Small intestine (tissue), 7 donors: ENCODE measurements around the gene TBC1D14. TPM values are rescaled to one million over a fixed set of nuclear protein-coding genes. Genes with fewer than 3 reads are reported as not detected.

Experiments used
- DNase-seq, 2 donors: peaks; one replicate each; pipeline versions ENCODE4 v3.0.0 to v3.0.0-alpha.2; 2013
- FAIRE-seq: peaks from 2 replicates; lab custom pipeline; 2012; peaks lifted over from hg19 to GRCh38; lab: Jason Lieb, UNC
- H3K27ac ChIP-seq, 3 donors: one replicate each; pipeline ENCODE4 v1.5.1; 2013; ENCODE audit warnings: low read length in 2 of 3, mild to moderate bottlenecking in 2 of 3, control low read depth in 1 of 3, inconsistent platforms in 1 of 3, low read depth in 1 of 3, moderate library complexity in 1 of 3
- H3K27me3 ChIP-seq, 3 donors: one replicate each; pipeline ENCODE4 v1.6.1; 2013; ENCODE audit warnings: low read length in 3 of 3, inconsistent platforms in 1 of 3; ENCODE audit not compliant: control insufficient read depth in 3 of 3, insufficient read depth in 3 of 3
- H3K36me3 ChIP-seq, 3 donors: one replicate each; pipeline ENCODE4 v1.6.1; 2013; ENCODE audit warnings: low read length in 3 of 3, inconsistent platforms in 1 of 3, low read depth in 1 of 3, mild to moderate bottlenecking in 1 of 3, moderate library complexity in 1 of 3; ENCODE audit not compliant: control insufficient read depth in 3 of 3, insufficient read depth in 2 of 3
- H3K4me1 ChIP-seq, 3 donors: one replicate each; pipeline ENCODE4 v1.6.1; 2013; ENCODE audit warnings: low read length in 2 of 3, inconsistent platforms in 1 of 3, low read depth in 1 of 3, mild to moderate bottlenecking in 1 of 3, moderate library complexity in 1 of 3; ENCODE audit not compliant: control insufficient read depth in 3 of 3, insufficient read depth in 2 of 3
- H3K4me3 ChIP-seq, 3 donors: one replicate each; pipeline ENCODE4 v1.5.1; 2013; ENCODE audit warnings: low read length in 3 of 3, control low read depth in 1 of 3, inconsistent platforms in 1 of 3, low read depth in 1 of 3, mild to moderate bottlenecking in 1 of 3, moderate library complexity in 1 of 3
- H3K9me3 ChIP-seq, 2 donors: one replicate each; pipeline ENCODE4 v1.6.1; 2013; ENCODE audit warnings: low read depth in 1 of 2, low read length in 1 of 2; ENCODE audit not compliant: control insufficient read depth in 2 of 2, insufficient read depth in 1 of 2
- WGBS, 3 donors: extraction: QIAGEN DNeasy Blood & Tissue Kit; methylation state at CpG; one replicate each; pipeline ENCODE4 v1.1.7; 2013; 5-methylcytosine and 5-hydroxymethylcytosine counted together
- polyA plus RNA-seq, 4 donors: library from polyadenylated mRNA; stranded (reverse) in 3 of 4; unstranded in 1 of 4; fragments of 200-250 nt in 3 of 4; fragments of 120-200 nt in 1 of 4; gene quantifications; one replicate each; pipeline versions ENCODE4 v1.2.1 to v1.2.3, GENCODE V29; 2013
- donor health status: healthy with polysubstance abuse.
- donor health status: control.
- donor health status: control.
- donor health status: Bipolar disorder and iron deficiency.
- donor health status: healthy.

The TBC1D14 gene
- polyA plus RNA-seq, 4 donors: 16.8 to 57.8 (median 25.2) TPM

DNA sequence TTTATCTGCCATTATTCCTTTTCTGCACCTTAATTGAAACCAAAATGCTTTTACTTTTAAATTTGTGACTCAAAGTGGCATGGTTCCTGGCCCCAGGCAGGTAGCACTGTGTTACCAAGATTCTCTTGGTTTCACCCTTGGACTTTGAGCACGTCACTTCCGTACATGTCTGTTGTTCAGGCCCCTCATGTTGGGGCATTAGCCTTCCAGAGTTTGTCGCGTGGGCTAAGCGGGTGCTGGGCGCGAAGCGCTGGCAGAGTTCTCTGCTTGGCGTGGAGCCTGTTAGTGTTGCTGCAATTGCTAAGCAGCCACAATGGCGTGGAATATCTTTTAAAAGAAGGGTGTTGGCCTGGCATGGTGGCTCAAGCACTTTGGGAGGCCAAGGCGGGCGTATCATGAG lies 119.6 kb downstream of the TBC1D14 start:
- H3K9me3 ChIP-seq: no peaks in the 10 kb centered on the region
- 81 to 92% (median 88%) methylated on average over 12 of the region's 12 CpGs for WGBS, 3 donors
- no peaks in the 10 kb centered on the region for H3K4me1 ChIP-seq
- H3K27ac ChIP-seq: no peak overlapping the region
- H3K27me3 ChIP-seq: no peaks in the 10 kb centered on the region
- no peak for FAIRE-seq
- no peak overlapping the region for H3K4me3 ChIP-seq
- DNase-seq: no peak
- H3K36me3 ChIP-seq: peaks cover 5 to 83% (median 21%) of the 10 kb centered on the region in 3 donors

- Histone ChIP-seq H3K4me3 (no peak overlapping the region), H3K36me3 (peaks cover 5 to 76% (median 21%) of the 10 kb centered on the region in 3 donors), H3K27me3 (no peaks in the 10 kb centered on the region), H3K9me3 (no peaks in the 10 kb centered on the region), H3K4me1 (no peaks in the 10 kb centered on the region), H3K27ac (no peak overlapping the region)
- WGBS, 3 donors: 94 to 98% (median 97%) methylated on average over 10 of the region's 10 CpGs
- FAIRE-seq: no peak
- no peak for DNase-seq
Measured at GRCh38 chr4:7029921-7030320, 120.3 kb downstream of the TBC1D14 start.

- Histone ChIP-seq H3K4me3 (no peak overlapping the region), H3K36me3 (peaks cover 5 to 67% (median 19%) of the 10 kb centered on the region in 3 donors), H3K27me3 (no peaks in the 10 kb centered on the region), H3K9me3 (no peaks in the 10 kb centered on the region), H3K27ac (no peak overlapping the region), H3K4me1 (no peaks in the 10 kb centered on the region)
- FAIRE-seq: no peak
- DNase-seq: no peak
- WGBS, 3 donors: 91 to 98% (median 95%) methylated on average over 10 of the region's 10 CpGs
Measured at GRCh38 chr4:7030856-7031255, 121.2 kb downstream of the TBC1D14 start.

- no peak overlapping the region for H3K4me3 ChIP-seq
- peaks cover 5 to 59% (median 16%) of the 10 kb centered on the region in 3 donors for H3K36me3 ChIP-seq
- H3K9me3 ChIP-seq: no peaks in the 10 kb centered on the region
- no peak overlapping the region for H3K27ac ChIP-seq
- H3K4me1 ChIP-seq: no peaks in the 10 kb centered on the region
- no peak for FAIRE-seq
- WGBS, 3 donors: 80 to 88% (median 84%) methylated on average over 35 of the region's 35 CpGs
- H3K27me3 ChIP-seq: no peaks in the 10 kb centered on the region
- no peak for DNase-seq
Measured at GRCh38 chr4:7031558-7032449, 122.2 kb downstream of the TBC1D14 start.

GRCh38 chr4:7032596-7032995 lies 123.0 kb downstream of the TBC1D14 start:
- no peak for FAIRE-seq
- 85 to 87% (median 86%) methylated on average over 8 of the region's 8 CpGs for WGBS, 3 donors
- peaks cover 5 to 52% (median 16%) of the 10 kb centered on the region in 3 donors for H3K36me3 ChIP-seq

DNA sequence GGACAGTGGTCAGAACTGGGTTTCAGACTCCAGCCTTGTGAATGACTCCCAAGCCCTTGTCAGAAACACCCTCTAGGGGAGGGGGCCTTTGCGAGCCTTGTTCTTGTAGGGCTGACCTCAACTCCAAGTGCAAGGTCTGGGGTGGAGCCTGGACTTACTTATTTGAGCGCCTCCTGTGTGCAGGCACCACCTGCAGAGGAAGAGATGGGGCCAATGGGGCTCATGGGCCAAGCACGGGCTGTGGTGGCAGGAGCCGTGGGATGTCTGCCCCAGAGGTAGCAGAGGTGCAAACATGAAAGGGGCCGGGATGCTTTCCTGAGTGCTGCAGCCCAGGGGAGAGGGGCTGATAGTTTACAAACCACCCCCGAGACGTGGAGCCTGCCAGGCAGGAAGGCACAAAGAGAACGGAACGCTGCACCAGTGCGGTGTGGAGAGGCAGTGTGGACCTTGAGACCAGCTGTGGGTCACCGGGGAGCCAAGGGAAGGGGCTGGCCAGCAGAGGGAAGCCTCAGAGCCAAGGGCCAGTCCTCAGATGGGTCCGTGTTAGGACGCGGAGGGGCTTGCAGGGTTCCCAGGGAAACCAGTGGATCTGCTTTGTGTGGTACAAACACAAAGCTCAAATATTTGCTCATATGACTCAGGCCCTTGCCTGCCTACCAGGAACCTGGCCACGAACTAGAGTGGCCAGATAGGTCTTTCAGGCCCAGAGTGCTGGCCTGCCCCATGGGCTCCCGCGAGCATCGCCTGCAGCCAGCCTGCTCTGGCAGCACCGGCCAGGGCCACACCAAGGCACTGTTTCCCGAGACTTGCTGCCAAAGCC lies 124.8 kb downstream of the TBC1D14 start:
- WGBS, 3 donors: 68 to 73% (median 71%) methylated on average over 20 of the region's 20 CpGs
- peaks cover 3 to 40% (median 16%) of the 10 kb centered on the region in 3 donors for H3K36me3 ChIP-seq
- no peaks in the 10 kb centered on the region for H3K9me3 ChIP-seq
- no peaks in the 10 kb centered on the region for H3K27me3 ChIP-seq
- FAIRE-seq (no peak), DNase-seq (peak in 1 of 2 donors; percentile 26)
- no peak overlapping the region for H3K4me3 ChIP-seq
- H3K4me1 ChIP-seq: no peaks in the 10 kb centered on the region
- no peak overlapping the region for H3K27ac ChIP-seq

More at GRCh38 chr4:7032596-7032995, 123.0 kb downstream of the TBC1D14 start:
- Histone ChIP-seq H3K4me1 (no peaks in the 10 kb centered on the region), H3K27me3 (no peaks in the 10 kb centered on the region), H3K4me3 (no peak overlapping the region), H3K9me3 (no peaks in the 10 kb centered on the region), H3K27ac (no peak overlapping the region)
- no peak for DNase-seq

DNA sequence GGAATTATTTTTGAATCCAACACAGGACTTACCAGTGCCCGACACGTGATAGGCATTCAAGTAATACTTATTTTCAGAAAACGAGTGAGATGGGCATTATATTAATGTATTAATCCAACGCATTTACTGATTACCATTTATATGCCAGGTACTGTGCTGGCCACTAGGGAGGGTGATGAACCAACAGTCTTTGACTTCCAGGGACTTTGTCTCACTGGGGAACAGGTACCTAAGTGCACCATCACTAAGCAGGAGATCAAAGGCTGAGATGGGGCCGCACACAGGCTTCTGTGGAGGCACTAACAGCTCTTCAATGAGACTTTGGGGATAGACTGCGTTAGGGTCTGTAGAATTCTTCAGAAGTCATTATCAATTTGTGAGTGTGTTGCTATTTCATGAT lies 127.8 kb downstream of the TBC1D14 start:
- WGBS, 3 donors: 31 to 64% (median 52%) methylated on average over 6 of the region's 6 CpGs
- Histone ChIP-seq H3K27ac (no peak overlapping the region), H3K36me3 (peaks cover 0 to 13% (median 1%) of the 10 kb centered on the region in 3 donors), H3K4me1 (peaks cover 0 to 11% (median 0%) of the 10 kb centered on the region in 3 donors), H3K4me3 (no peak overlapping the region), H3K9me3 (no peaks in the 10 kb centered on the region), H3K27me3 (peaks cover 0 to 3% (median 0%) of the 10 kb centered on the region in 3 donors)
- DNase-seq (peak; percentile 31 to 62), FAIRE-seq (no peak)

DNA sequence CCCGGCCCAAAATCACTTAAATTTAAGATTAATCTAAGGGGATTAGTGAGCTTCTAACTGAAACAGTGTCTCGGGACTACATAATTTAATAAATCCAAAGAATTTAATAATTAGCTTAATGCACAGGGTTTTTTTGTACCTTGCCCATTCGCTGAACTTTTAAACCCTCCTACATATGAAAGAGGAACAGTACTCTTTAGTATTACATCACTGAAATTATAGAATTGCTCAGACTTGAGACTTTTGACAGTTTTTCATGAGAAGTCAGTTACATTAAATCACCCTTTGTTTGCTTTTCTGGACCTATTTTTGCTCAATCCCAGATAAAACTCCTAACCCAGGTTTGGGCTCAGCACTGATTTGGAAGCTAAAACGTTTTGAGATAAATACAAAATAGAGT lies 131.1 kb downstream of the TBC1D14 start:
- no peaks in the 10 kb centered on the region for H3K9me3 ChIP-seq
- H3K36me3 ChIP-seq: peaks cover 0 to 6% (median 0%) of the 10 kb centered on the region in 3 donors
- H3K4me1 ChIP-seq: peaks cover 0 to 21% (median 9%) of the 10 kb centered on the region in 3 donors
- WGBS, 3 donors: 80 to 87% (median 87%) methylated on average over 4 of the region's 4 CpGs
- no peak overlapping the region for H3K4me3 ChIP-seq
- DNase-seq (no peak), FAIRE-seq (no peak)
- H3K27me3 ChIP-seq: peaks cover 0 to 3% (median 0%) of the 10 kb centered on the region in 3 donors
- H3K27ac ChIP-seq: no peak overlapping the region
